GM21529 (cell line): Measurements from ENCODE around the gene AMIGO2.

ENCODE experiments used
- ATAC-seq: cut with Tn5 transposase; IDR thresholded peaks from one replicate; pipeline ENCODE4 v1.9.1; 2021; ENCODE audit not compliant: unreplicated experiment

The AMIGO2 gene

DNA sequence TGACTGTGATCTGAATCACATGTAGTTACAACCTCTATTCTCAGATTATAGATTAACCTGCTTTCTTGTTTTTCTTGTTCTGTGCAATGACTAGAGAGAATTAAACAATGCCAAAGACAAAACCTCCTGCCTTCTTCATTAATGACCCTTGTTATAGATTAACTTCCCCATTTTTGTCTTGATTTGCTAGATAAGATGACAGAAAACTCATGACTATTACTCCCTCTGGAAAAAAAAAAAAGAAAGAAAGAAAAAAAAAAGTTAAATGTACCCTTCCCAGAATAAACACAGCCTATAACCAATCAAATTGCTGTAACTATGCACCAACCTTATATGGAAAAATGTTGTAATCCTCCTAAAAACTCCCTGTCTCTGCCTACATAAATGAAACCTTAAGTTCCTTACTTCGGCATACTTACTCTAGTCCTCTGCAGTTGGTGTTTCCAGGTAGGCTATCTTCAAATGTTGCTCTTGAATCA lies 41.5 kb downstream of the AMIGO2 start:
- no peak for ATAC-seq

DNA sequence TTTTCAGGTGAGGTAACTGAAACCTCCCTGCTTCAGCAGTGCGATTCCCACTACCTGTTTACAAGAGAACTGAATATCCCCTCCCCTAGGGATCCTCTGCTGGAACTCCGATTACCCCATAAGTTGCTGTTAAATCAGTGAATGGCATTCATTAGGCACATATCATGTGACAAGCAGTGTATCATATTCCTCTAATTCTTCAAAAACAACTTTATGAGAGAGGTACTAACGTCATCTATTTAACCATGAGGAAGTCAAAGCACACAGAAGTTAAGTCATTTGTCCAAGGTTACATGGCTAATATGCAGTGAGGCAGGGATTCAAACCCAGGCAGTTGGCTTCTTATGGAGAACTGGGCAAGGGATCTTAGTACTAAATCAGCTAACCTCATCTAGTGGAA lies 44.3 kb downstream of the AMIGO2 start:
- no peak for ATAC-seq

DNA sequence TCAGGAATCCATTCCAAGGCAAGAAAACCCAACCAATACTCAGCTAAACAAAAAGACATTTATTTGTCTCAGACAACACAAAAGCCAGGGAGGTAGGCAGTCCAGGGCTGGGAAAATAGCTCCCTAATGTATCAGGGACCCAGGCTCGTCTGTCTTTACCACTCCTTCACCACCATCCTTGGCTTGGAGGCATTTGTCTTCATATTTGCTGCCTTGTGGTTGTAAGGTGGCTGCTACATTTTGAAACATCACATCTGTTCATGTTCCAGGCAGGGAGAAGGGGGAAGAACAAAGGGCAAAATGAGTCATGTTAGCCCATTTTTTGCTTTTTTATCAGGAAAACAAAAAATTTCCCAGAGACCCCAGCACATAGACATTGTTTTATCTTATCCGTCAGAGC lies 45.1 kb downstream of the AMIGO2 start:
- no peak for ATAC-seq

GRCh38 chr12:47033789-47034555 lies 45.8 kb downstream of the AMIGO2 start:
- no peak for ATAC-seq

DNA sequence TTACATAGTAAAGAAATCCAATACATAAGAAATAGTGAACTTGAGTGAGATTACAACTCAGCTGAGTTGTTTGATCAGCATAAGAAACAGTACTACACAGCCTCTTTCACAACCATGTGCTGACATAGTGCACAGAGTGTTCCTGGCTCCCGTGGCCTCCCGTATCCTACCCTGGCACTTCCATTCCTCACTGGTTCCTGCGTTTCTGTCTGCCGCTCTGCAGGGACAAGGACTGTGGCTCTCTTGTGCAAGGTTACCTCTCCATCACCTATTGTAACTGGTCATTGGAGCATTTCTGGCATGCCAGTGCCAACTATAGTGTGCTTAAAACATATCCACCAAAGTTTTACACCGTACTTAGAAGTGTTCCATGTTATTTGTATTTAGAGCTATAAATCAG lies 46.7 kb downstream of the AMIGO2 start:
- no peak for ATAC-seq

GRCh38 chr12:47032644-47033043 lies 47.1 kb downstream of the AMIGO2 start:
- no peak for ATAC-seq

- no peak for ATAC-seq
Observed at GRCh38 chr12:47029903-47030302, 49.9 kb downstream of the AMIGO2 start.

DNA sequence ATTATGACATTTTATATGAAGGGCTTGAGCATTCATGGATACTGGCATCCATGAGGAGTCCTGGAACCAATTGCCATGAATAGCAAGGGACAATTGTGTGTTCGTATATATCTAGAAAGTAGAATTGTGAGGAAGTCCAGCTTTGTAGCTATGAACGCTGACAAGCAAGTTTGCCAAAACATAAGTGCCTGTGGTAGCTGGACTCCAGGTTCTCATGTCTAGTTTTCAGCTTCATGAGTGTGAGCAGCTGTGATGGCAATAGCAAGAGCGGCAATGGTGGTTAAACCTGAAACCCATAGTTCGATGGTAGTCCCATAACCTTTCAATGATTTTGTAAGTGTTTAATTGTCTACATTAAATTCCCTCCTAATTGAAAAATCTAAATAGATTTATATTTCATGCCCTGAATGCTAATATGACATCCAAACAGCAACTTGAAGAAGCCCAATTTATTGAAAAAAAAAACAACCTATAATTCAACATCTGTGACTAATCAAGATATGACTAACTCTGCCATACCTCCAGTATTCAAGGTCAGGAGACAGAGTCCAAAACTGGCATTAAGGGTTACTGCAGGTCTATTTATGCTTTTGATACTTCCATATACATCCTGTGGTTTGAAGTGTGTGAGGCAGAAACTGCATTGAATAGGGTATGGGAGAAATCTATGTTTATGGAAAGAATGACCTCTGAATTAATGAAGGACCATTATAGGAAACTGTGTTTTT lies 50.6 kb downstream of the AMIGO2 start:
- no peak for ATAC-seq

- ATAC-seq: no peak
Observed at GRCh38 chr12:47028186-47028585, 51.6 kb downstream of the AMIGO2 start.
